BLaER1 (cell line): ENCODE data around the gene CFAP100.

Source experiments
- H3K27ac ChIP-seq: shearing (Covaris generic); formaldehyde crosslinking; 2 replicates; pipeline ENCODE4 v1.8.1; 2022
- H3K27me3 ChIP-seq: shearing (Covaris generic); formaldehyde crosslinking; 2 replicates; pipeline ENCODE4 v1.8.1; 2022
- H3K36me3 ChIP-seq: shearing (Covaris generic); formaldehyde crosslinking; 2 replicates; pipeline ENCODE4 v1.8.1; 2022
- H3K4me1 ChIP-seq: shearing (Covaris generic); formaldehyde crosslinking; 2 replicates; pipeline ENCODE4 v1.8.1; 2022
- H3K4me2 ChIP-seq: shearing (Covaris generic); formaldehyde crosslinking; 2 replicates; pipeline ENCODE4 v1.8.1; 2022
- H3K4me3 ChIP-seq: shearing (Covaris generic); formaldehyde crosslinking; 2 replicates; pipeline ENCODE4 v1.8.1; 2022
- H3K9ac ChIP-seq: shearing (Covaris generic); formaldehyde crosslinking; 2 replicates; pipeline ENCODE4 v1.8.1; 2022
- H3K9me3 ChIP-seq: shearing (Covaris generic); formaldehyde crosslinking; 2 replicates; pipeline ENCODE4 v1.8.1; 2022
- H4K20me1 ChIP-seq: shearing (Covaris generic); formaldehyde crosslinking; 2 replicates; pipeline ENCODE4 v1.8.1; 2022
- Cebpa-rat ChIP-seq: shearing (Covaris generic); IDR thresholded peaks from 2 replicates; pipeline ENCODE4 v1.8.1; 2022

Gene CFAP100

GRCh38 chr3:126394179-126394976 is at the start of gene CFAP100:
TSS of gene CFAP100 (plus strand) at chr3:126394909. CDS start at chr3:126396001, 1,092 bp downstream.
- H3K4me1 ChIP-seq, result peaks cover 5% of the 10 kb centered on the region
- no peaks in the 10 kb centered on the region for H3K27me3 ChIP-seq
- H4K20me1 ChIP-seq, result no peaks in the 10 kb centered on the region
- no peak within 1 kb of the TSS for H3K27ac ChIP-seq
- H3K4me2 ChIP-seq, result no peak within 1 kb of the TSS
- peaks cover 8% of the 10 kb centered on the region; the same call in 1 of the 2 replicates for H3K9me3 ChIP-seq
- no peaks in the 10 kb centered on the region for H3K36me3 ChIP-seq
- TF ChIP-seq Cebpa-rat, result no peak
- no peak within 1 kb of the TSS for H3K9ac ChIP-seq
- H3K4me3 ChIP-seq, result no peak within 1 kb of the TSS

GRCh38 chr3:126345231-126345630 is 49.5 kb upstream of the CFAP100 start:
- Histone ChIP-seq H3K4me1 (no peaks in the 10 kb centered on the region), H3K36me3 (no peaks in the 10 kb centered on the region), H3K4me3 (no peak overlapping the region), H3K4me2 (no peak overlapping the region), H3K9me3 (no peaks in the 10 kb centered on the region), H3K27ac (no peak overlapping the region), H3K27me3 (no peaks in the 10 kb centered on the region), H3K9ac (no peak overlapping the region), H4K20me1 (no peaks in the 10 kb centered on the region)
- no peak for TF ChIP-seq Cebpa-rat

- Histone ChIP-seq H3K4me2 (no peak overlapping the region), H3K36me3 (no peaks in the 10 kb centered on the region), H3K4me1 (peaks cover 2% of the 10 kb centered on the region; the same call in 1 of the 2 replicates), H3K27ac (no peak overlapping the region), H4K20me1 (no peaks in the 10 kb centered on the region), H3K9ac (no peak overlapping the region), H3K9me3 (no peaks in the 10 kb centered on the region), H3K4me3 (no peak overlapping the region), H3K27me3 (no peaks in the 10 kb centered on the region)
- TF ChIP-seq Cebpa-rat, result no peak
Observed at GRCh38 chr3:126345641-126346460, 48.9 kb upstream of the CFAP100 start.

- Histone ChIP-seq H3K4me2 (no peak overlapping the region), H3K27ac (no peak overlapping the region), H3K9me3 (no peaks in the 10 kb centered on the region), H3K36me3 (no peaks in the 10 kb centered on the region), H3K4me3 (no peak overlapping the region), H4K20me1 (no peaks in the 10 kb centered on the region), H3K27me3 (no peaks in the 10 kb centered on the region), H3K4me1 (peaks cover 6% of the 10 kb centered on the region; the same call in 1 of the 2 replicates), H3K9ac (no peak overlapping the region)
- no peak for TF ChIP-seq Cebpa-rat
Observed at GRCh38 chr3:126346466-126346865, 48.2 kb upstream of the CFAP100 start.

- Histone ChIP-seq H3K4me1 (peaks cover 6% of the 10 kb centered on the region; the same call in 1 of the 2 replicates), H3K9ac (no peak overlapping the region), H3K36me3 (no peaks in the 10 kb centered on the region), H3K9me3 (no peaks in the 10 kb centered on the region), H3K27ac (no peak overlapping the region), H3K4me3 (no peak overlapping the region), H4K20me1 (no peaks in the 10 kb centered on the region), H3K4me2 (no peak overlapping the region), H3K27me3 (no peaks in the 10 kb centered on the region)
- no peak for TF ChIP-seq Cebpa-rat
Observed at GRCh38 chr3:126347543-126348161, 47.1 kb upstream of the CFAP100 start.

GRCh38 chr3:126348308-126348920 is 46.3 kb upstream of the CFAP100 start:
- Histone ChIP-seq H3K4me1 (peaks cover 6% of the 10 kb centered on the region; the same call in 1 of the 2 replicates), H3K4me2 (no peak overlapping the region)

GRCh38 chr3:126349071-126349470 is 45.6 kb upstream of the CFAP100 start:
- Histone ChIP-seq H3K4me3 (no peak overlapping the region), H3K4me2 (no peak overlapping the region), H3K27ac (no peak overlapping the region), H3K9ac (no peak overlapping the region), H3K36me3 (no peaks in the 10 kb centered on the region), H3K4me1 (peaks cover 6% of the 10 kb centered on the region; the same call in 1 of the 2 replicates), H4K20me1 (peaks cover 6% of the 10 kb centered on the region; the same call in 1 of the 2 replicates), H3K9me3 (no peaks in the 10 kb centered on the region), H3K27me3 (peaks cover 3% of the 10 kb centered on the region)
- no peak for TF ChIP-seq Cebpa-rat

More at GRCh38 chr3:126348308-126348920, 46.3 kb upstream of the CFAP100 start:
- H3K9me3 ChIP-seq, result no peaks in the 10 kb centered on the region
- H3K27ac ChIP-seq, result no peak overlapping the region
- H3K9ac ChIP-seq, result no peak overlapping the region
- H3K36me3 ChIP-seq, result no peaks in the 10 kb centered on the region
- no peak overlapping the region for H3K4me3 ChIP-seq
- TF ChIP-seq Cebpa-rat, result no peak
- no peaks in the 10 kb centered on the region for H4K20me1 ChIP-seq
- no peaks in the 10 kb centered on the region for H3K27me3 ChIP-seq

- no peak overlapping the region for H3K4me3 ChIP-seq
Observed at GRCh38 chr3:126349611-126350501, 44.9 kb upstream of the CFAP100 start.

More at GRCh38 chr3:126349611-126350501, 44.9 kb upstream of the CFAP100 start:
- H3K9ac ChIP-seq, result no peak overlapping the region
- H3K4me1 ChIP-seq, result peaks cover 6% of the 10 kb centered on the region; the same call in 1 of the 2 replicates
- peaks cover 13% of the 10 kb centered on the region; the same call in 1 of the 2 replicates for H4K20me1 ChIP-seq
- H3K27me3 ChIP-seq, result peaks cover 11% of the 10 kb centered on the region
- no peak for TF ChIP-seq Cebpa-rat
- H3K27ac ChIP-seq, result no peak overlapping the region
- no peaks in the 10 kb centered on the region for H3K36me3 ChIP-seq
- H3K9me3 ChIP-seq, result no peaks in the 10 kb centered on the region
- no peak overlapping the region for H3K4me2 ChIP-seq
